Astrocyte of the spinal cord (primary cell): ENCODE measurements around the gene SEPTIN1.

Source experiments
- DNase-seq: peaks from one replicate; pipeline ENCODE4 v3.0.0; 2011; ENCODE audit warnings: low read depth, low spot score
- H3K4me3 ChIP-seq: 2 replicates; pipeline ENCODE4 v1.5.1; 2011; ENCODE audit warnings: low read depth, mild to moderate bottlenecking, low read length, moderate library complexity
- in situ Hi-C: cut with HindIII; loops from 2 replicates; pipeline ENCODE4 v1.10.0; 2017; ENCODE audit warnings: low sequenced_read_pairs
- TF ChIP-seq, protein P1 (sequence below): IDR thresholded peaks from 2 replicates; pipeline ENCODE4 v1.5.1; 2012; ENCODE audit warnings: low read depth, mild to moderate bottlenecking, low read length, inconsistent platforms

The SEPTIN1 gene

DNA sequence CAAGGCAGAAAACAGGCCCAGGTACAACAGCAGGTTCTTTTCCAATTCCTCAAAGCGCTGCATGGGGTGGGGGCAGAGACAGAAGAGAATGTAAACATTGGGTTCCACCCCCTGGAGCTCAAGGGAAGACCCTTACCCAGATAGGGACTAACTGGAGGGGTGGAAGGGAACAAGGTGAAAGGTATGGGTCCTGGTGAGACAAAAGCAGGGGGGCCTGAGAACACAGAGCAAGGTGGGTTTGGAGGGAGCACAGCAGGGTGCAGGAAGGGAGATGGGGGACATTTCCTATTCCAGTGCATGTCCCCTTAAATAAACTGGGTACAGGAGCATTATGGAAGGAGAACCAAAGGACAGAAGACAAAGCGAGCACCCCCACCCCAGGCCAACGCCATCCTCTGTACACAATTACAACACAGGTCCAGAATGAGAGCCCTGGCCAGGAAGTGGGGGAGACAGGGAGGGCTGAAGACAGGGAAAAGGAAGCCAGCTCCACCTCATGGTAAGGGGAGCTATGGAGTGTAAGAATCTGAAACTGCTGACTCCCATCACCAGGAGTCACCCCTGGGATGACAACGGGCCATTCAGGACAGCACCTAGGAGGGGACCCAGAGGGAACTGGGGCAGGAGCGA, 25.2 kb downstream of the SEPTIN1 start:
- no peak overlapping the region for H3K4me3 ChIP-seq
- in situ Hi-C loops, result no loop called here
- TF ChIP-seq, protein P1, sequence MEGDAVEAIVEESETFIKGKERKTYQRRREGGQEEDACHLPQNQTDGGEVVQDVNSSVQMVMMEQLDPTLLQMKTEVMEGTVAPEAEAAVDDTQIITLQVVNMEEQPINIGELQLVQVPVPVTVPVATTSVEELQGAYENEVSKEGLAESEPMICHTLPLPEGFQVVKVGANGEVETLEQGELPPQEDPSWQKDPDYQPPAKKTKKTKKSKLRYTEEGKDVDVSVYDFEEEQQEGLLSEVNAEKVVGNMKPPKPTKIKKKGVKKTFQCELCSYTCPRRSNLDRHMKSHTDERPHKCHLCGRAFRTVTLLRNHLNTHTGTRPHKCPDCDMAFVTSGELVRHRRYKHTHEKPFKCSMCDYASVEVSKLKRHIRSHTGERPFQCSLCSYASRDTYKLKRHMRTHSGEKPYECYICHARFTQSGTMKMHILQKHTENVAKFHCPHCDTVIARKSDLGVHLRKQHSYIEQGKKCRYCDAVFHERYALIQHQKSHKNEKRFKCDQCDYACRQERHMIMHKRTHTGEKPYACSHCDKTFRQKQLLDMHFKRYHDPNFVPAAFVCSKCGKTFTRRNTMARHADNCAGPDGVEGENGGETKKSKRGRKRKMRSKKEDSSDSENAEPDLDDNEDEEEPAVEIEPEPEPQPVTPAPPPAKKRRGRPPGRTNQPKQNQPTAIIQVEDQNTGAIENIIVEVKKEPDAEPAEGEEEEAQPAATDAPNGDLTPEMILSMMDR, result no peak
- no peak for DNase-seq

DNA sequence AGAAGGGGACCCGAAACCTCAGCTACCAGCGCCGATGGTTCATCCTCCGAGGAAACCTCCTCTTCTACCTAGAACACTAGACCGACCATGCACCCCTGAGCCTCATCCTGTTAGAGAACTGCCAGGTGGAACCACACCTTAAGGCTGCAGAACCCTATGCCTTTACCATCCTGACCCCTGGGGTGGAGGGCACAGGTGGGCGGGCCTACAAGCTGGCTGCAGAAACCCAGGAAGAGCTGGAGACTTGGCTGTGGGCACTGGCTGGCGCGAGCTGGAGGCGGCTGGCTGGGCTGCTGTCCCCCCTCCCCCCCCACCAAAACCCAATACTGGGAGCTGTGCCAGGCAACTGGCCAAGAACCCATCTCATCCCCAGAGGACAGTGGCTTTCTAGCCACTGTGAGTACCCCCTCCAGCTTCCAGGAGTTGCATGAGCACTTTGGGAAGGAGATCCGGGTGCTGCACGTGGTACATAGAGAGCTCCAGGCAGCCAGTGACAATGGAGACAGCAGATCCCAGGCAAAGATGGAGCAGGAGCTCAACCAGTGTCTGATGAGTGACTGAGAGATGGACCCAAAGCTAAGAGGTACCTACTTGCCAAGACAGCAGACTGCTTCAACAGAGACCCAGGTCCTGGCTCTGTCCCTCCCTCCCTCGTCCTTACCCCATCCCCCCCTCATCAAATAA, 25.8 kb downstream of the SEPTIN1 start:
- no peak overlapping the region for H3K4me3 ChIP-seq
- TF ChIP-seq, protein P1, result no peak
- no peak for DNase-seq
- in situ Hi-C loops, result no loop called here

DNA sequence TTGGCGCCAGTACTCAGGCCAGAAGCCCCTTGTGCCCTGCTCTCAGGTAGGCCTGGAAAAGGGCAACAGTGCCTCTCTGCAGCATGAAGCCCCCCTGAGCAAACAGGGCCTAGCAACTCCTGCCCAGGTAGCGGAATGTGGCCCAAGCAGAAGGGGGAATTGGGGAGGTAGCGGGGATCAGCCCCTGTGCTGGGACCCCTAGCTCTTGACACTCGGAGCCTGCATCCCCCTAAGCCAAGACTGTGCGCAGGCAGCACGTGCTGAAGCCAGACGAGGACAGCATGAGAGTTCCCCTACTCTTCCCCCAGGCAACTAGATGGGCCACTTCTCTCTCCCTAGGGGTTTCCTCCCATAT, 26.4 kb downstream of the SEPTIN1 start:
- no peak for DNase-seq
- in situ Hi-C loops, result no loop called here
- H3K4me3 ChIP-seq, result peak overlapping the region; percentile 95
- TF ChIP-seq, protein P1, result no peak

DNA sequence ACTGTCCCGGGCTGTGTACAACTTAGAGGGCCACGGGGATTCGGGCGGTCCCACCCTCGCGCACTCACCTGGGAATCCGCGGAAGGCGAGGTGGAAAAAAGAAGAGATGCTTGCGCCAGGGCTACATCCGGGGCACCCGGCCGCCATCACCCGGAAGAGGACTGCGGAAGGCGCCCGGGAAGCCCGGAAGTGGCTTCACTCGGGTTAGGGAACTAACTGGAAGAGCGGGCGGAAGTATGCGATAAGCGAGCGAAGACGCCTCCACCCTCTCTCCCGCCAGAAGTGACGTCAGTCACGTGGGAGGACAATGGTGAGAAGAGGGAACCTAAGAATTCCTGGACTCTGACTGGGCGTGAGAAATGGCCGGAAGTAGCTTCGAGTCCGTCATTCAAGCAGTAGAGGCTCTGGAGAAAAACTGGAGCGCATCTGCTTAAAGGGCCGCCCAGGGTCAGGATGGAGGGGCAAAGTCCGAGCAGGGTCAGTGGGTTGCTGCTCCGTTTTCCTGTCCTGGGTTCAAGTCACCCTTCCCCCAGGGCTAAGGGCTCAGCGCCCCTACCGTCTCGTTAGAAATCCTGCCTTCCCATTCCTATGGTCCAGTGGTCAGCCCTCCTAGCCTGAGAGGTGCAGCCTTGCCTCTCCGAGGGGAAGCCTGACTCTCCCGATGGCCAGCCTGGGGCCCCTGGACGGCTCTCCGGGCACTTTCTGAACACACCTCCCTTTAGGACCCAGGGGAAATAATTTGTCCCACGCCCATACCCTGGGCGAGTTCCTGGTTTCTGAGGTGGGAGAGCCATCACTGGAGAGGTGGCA, 27.0 kb downstream of the SEPTIN1 start, which contains the start of gene CD2BP2:
Gene CD2BP2, minus strand, starts transcription at position 165 of the 810 bp plus-strand sequence. CDS start 627 bp downstream, outside the sequence.
- TF ChIP-seq, protein P1, result peak; percentile 2
- peak; percentile 100 for DNase-seq
- in situ Hi-C loops, result no loop called here
- peak within 1 kb of the TSS; percentile 95 for H3K4me3 ChIP-seq

DNA sequence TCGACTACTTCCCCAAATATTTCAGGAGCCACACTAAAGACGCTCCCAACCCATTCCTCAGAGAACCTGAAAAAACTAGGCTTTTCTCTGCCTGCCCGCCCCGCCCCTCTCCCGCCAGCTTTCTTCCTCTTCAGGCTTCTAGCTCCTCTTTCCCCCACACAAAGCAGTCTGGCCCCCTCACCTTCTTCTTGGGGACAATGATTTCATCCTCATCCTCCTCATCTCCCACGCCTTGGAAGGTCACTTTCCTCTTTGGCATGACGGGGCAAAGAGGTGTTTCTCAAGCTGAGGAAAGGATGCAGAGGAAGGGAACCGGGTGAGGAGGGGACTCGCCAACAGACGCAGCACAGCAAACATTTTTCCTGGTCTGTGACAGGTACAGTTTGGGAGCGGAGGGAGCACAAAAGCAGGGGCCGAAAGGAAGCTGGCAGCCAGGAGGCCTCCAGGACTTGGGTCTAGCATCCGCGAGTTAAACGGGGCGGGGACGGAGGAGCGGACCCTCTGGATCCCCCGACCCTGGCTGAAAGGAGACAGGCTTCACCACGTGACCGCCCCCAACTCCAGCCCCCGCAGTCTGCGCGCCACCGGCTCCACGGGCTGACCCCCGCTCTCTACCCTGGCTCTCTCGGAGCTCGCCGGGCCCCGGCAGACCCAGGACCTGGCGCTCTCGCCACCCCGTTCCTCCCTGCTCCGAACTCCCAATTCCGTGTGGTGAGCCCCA, 27.8 kb downstream of the SEPTIN1 start:
- TF ChIP-seq, protein P1, result no peak
- DNase-seq, result no peak
- peak overlapping the region; percentile 95 for H3K4me3 ChIP-seq
- in situ Hi-C loops, result no loop called here

DNA sequence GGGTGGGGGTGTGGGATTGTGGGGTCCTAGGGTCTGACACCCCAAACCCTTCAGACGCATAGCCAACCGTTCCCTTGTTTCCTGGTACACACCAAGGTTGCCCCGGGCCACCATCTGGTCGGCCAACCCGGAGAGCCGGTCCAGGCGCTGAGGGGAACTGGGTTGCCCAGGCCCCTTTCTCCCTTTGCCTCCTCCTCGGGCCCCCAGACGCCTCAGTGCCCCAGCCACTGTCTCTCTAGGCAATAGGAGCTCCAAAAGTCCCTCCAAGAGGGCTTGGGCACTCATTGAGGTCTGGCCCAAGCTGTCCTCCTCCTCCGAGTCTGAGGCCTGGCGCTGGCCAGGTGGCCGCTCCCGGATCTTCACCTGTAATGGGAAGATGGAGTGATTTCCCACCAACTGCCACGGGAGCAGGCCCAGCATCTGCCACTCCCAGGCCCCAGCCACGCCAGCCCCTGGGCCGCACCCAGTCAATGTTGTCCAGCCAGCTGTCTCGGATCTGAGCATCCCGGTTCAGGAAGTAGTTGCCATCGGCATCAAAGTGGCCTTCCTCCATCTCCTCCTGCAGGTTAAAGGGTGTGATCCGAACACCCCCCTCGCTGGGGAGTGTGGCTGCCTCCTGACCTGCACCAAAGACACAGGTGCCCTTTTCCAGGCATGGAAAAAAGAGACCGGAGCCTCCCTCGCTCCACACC, 28.8 kb downstream of the SEPTIN1 start:
- no peak for DNase-seq
- no peak overlapping the region for H3K4me3 ChIP-seq
- in situ Hi-C loops, result no loop called here
- TF ChIP-seq, protein P1, result no peak
